Tibial nerve (tissue), 4 donors: ENCODE data around the gene PHLPP2. TPM values are rescaled to one million over a fixed set of nuclear protein-coding genes. Genes with fewer than 3 reads are reported as not detected.

Source experiments
- DNase-seq, 2 donors: peaks; one replicate each; pipeline ENCODE4 v3.0.0-alpha.2; 2019; ENCODE audit warnings: low spot score in 2 of 2
- H3K27ac ChIP-seq, 4 donors: fragments of 200-600 bp; sonication (generic) in 3 of 4; one replicate each; pipeline ENCODE4 v1.5.1; 2017 to 2019; ENCODE audit warnings: mild to moderate bottlenecking in 1 of 4
- H3K27me3 ChIP-seq, 2 donors: fragments of 200-600 bp; sonication (generic) in 1 of 2; one replicate each; pipeline versions ENCODE4 v1.5.1 to v1.6.0; 2017 to 2019
- H3K36me3 ChIP-seq, 3 donors: fragments of 200-600 bp; sonication (generic); one replicate each; pipeline ENCODE4 v1.5.1; 2018 to 2019
- H3K4me1 ChIP-seq, 4 donors: fragments of 200-600 bp; sonication (generic) in 3 of 4; one replicate each; pipeline ENCODE4 v1.5.1; 2017 to 2019
- H3K4me3 ChIP-seq, 4 donors: fragments of 200-600 bp; sonication (generic) in 3 of 4; one replicate each; pipeline ENCODE4 v1.5.1; 2017 to 2019; ENCODE audit warnings: mild to moderate bottlenecking in 1 of 4, moderate library complexity in 1 of 4
- H3K9me3 ChIP-seq, 4 donors: fragments of 200-600 bp; sonication (generic) in 3 of 4; one replicate each; pipeline ENCODE4 v1.5.1; 2017 to 2019
- CTCF ChIP-seq, 5 experiments: fragments of 200-600 bp in 3 of 5; fragments of 450-650 bp in 2 of 5; sonication (generic) in 3 of 5; IDR thresholded peaks; one replicate each; pipeline ENCODE4 v1.5.1; 2016 to 2019; ENCODE audit warnings: antibody characterized with exemption in 5 of 5, mild to moderate bottlenecking in 3 of 5, moderate library complexity in 2 of 5
- EP300 ChIP-seq, 2 donors: sonication (generic); formaldehyde crosslinking; IDR thresholded peaks; one replicate each; pipeline ENCODE4 v1.6.1; 2017; ENCODE audit warnings: antibody characterized with exemption in 2 of 2, mild to moderate bottlenecking in 1 of 2
- POLR2A ChIP-seq, 2 donors: fragments of 450-650 bp; IDR thresholded peaks; one replicate each; pipeline ENCODE4 v1.6.1; 2017; ENCODE audit warnings: antibody characterized with exemption in 2 of 2, mild to moderate bottlenecking in 2 of 2, moderate library complexity in 2 of 2
- WGBS, 2 donors: methylation state at CpG; one replicate each; pipeline ENCODE4 v1.1.5; 2018; 5-methylcytosine and 5-hydroxymethylcytosine counted together
- total RNA-seq, 4 donors: library from RNA; depleted of rRNA; stranded (reverse); fragments of >200 nt; gene quantifications; one replicate each; pipeline ENCODE4 v1.1.0, GENCODE V29; 2016

Gene PHLPP2
- total RNA-seq, 4 donors from 2014 or later: 13.8 to 18.2 (median 16.2) TPM

GRCh38 chr16:71762186-71762585 lies 37.7 kb upstream of the PHLPP2 start:
- DNase-seq: no peak
- Histone ChIP-seq H3K27me3 (no peaks in the 10 kb centered on the region), H3K4me3 (no peak overlapping the region), H3K9me3 (no peaks in the 10 kb centered on the region), H3K27ac (no peak overlapping the region), H3K4me1 (peaks cover 0 to 8% (median 0%) of the 10 kb centered on the region in 4 donors), H3K36me3 (peaks cover 0 to 75% (median 0%) of the 10 kb centered on the region in 3 donors)
- TF ChIP-seq EP300 (IDR thresholded peaks at IDR 0.05) (no peak), CTCF (IDR thresholded peaks at IDR 0.05) (no peak), POLR2A (IDR thresholded peaks at IDR 0.05) (no peak)
- WGBS, 2 donors: 82 to 92% methylated on average over 2 of the region's 2 CpGs

GRCh38 chr16:71761097-71761496 lies 36.6 kb upstream of the PHLPP2 start:
- WGBS, 2 donors: 97 to 98% methylated on average over 2 of the region's 2 CpGs
- Histone ChIP-seq H3K27ac (no peak overlapping the region), H3K9me3 (no peaks in the 10 kb centered on the region), H3K4me3 (no peak overlapping the region), H3K36me3 (peaks cover 0 to 85% (median 0%) of the 10 kb centered on the region in 3 donors), H3K4me1 (no peaks in the 10 kb centered on the region), H3K27me3 (no peaks in the 10 kb centered on the region)
- TF ChIP-seq EP300 (IDR thresholded peaks at IDR 0.05): no peak
- no peak for TF ChIP-seq CTCF (IDR thresholded peaks at IDR 0.05)
- TF ChIP-seq POLR2A (IDR thresholded peaks at IDR 0.05): no peak
- no peak for DNase-seq

DNA sequence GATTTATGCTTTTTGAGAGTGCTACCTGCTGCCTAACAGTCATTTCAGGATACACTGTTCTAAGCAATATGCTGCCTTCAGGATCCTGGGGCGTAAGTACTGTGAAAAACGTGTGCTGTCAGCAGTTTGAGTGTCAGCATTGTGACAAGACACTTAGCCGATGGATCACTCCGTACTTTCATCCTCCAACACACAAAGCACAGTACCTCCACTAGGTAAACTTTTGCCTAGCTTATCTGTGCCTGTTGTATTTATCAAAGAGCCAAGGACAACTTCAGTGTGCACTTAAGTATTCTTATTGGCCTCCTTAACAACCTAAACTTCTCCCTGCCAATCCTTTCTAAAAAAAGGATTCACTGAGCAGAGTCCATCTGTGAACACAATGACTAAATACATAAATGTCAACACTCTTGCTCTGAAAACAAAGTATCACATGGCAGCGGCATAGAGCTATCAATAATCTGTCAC lies 33.8 kb upstream of the PHLPP2 start:
- no peaks in the 10 kb centered on the region for H3K27me3 ChIP-seq
- H3K27ac ChIP-seq: no peak overlapping the region
- TF ChIP-seq CTCF (IDR thresholded peaks at IDR 0.05): no peak
- TF ChIP-seq POLR2A (IDR thresholded peaks at IDR 0.05): no peak
- no peak for TF ChIP-seq EP300 (IDR thresholded peaks at IDR 0.05)
- H3K4me3 ChIP-seq: no peak overlapping the region
- no peaks in the 10 kb centered on the region for H3K9me3 ChIP-seq
- peaks cover 0 to 97% (median 9%) of the 10 kb centered on the region in 3 donors for H3K36me3 ChIP-seq
- 84 to 93% methylated on average over 5 of the region's 5 CpGs for WGBS, 2 donors
- no peaks in the 10 kb centered on the region for H3K4me1 ChIP-seq
- no peak for DNase-seq

DNA sequence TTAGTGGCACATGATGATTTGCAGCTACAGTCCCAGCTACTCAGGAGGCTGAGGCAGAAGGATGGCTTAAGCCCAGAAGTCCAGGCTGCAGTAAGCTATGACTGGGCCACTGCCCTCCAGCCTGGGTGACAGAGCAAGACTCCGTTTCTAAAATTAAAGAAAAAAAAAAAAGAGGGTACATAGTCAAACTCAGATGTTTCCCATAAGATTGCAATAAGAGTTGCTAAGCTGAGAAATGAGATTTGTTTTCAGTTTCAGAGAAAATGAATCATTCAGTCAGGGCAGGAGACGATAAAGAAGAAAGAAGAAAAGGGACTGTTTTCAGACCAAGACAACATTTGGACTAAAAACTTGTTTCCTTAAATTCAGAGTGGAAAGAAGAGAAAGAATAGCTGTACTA lies 30.2 kb upstream of the PHLPP2 start:
- TF ChIP-seq POLR2A (IDR thresholded peaks at IDR 0.05): no peak
- no peak for TF ChIP-seq EP300 (IDR thresholded peaks at IDR 0.05)
- TF ChIP-seq CTCF (IDR thresholded peaks at IDR 0.05): no peak
- 78 to 84% methylated on average over 2 of the region's 2 CpGs for WGBS, 2 donors
- Histone ChIP-seq H3K36me3 (peaks cover 0 to 83% (median 12%) of the 10 kb centered on the region in 3 donors), H3K4me3 (no peak overlapping the region), H3K27ac (no peak overlapping the region), H3K9me3 (no peaks in the 10 kb centered on the region), H3K4me1 (no peaks in the 10 kb centered on the region), H3K27me3 (no peaks in the 10 kb centered on the region)
- DNase-seq: no peak

GRCh38 chr16:71754108-71754507 lies 29.6 kb upstream of the PHLPP2 start:
- H3K27ac ChIP-seq: no peak overlapping the region
- H3K4me3 ChIP-seq: no peak overlapping the region
- TF ChIP-seq CTCF (IDR thresholded peaks at IDR 0.05) (no peak), POLR2A (IDR thresholded peaks at IDR 0.05) (no peak), EP300 (IDR thresholded peaks at IDR 0.05) (no peak)
- H3K4me1 ChIP-seq: no peaks in the 10 kb centered on the region
- H3K9me3 ChIP-seq: no peaks in the 10 kb centered on the region
- peaks cover 0 to 83% (median 12%) of the 10 kb centered on the region in 3 donors for H3K36me3 ChIP-seq
- H3K27me3 ChIP-seq: no peaks in the 10 kb centered on the region
- DNase-seq: no peak
